Measurements from ENCODE around the gene ZNF385C.
A peak's percentile ranks its signal among the peaks of the same experiment; 100 is the strongest.

The ZNF385C gene

DNA sequence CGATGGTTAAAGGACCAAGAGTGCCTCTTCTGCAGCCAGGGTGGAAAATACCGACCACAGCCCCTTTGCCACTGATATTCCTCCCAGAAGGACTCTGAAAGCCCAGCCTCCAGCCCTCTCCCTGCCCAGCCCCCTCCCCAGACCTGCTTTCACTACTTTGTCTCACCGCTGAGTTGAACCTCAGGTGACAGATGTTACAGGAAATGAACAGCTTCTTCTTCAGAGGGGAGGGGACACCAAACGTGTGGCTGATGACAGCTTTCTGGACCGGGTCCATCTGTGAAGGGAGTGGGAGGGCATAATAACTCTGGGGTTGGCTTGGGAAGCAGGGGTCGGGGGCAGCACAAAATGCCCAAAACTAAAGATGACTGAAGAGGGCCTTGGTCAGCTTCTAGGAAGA lies 64.2 kb downstream of the ZNF385C start:
- ChIA-PET CTCF (interaction anchor here (1.1 to 1.9 kb wide), 2 partner anchors 9 to 12 kb away, joined by 6 to 11 read pairs; no protein-coding TSS in a partner anchor), POLR2A (no interaction called here)
- H3K27ac ChIP-seq (ENCODE audit: insufficient read depth in 1 of 2, low read depth in 1 of 2, low read length in 2 of 2, poor library complexity in 1 of 2, severe bottlenecking in 2 of 2), result no peak overlapping the region
- H3K27me3 ChIP-seq (replicated peaks in 2 of 5; ENCODE audit: control insufficient read depth in 4 of 5, insufficient read depth in 5 of 5, low read length in 4 of 5), result no peaks in the 10 kb centered on the region
- peaks cover 0 to 3% (median 0%) of the 10 kb centered on the region in 4 experiments for H3K4me1 ChIP-seq (ENCODE audit: control extremely low read depth in 1 of 4, control insufficient read depth in 4 of 4, insufficient read depth in 4 of 4, low read length in 3 of 4)
- 51% methylated on average over 6 of the region's 6 CpGs for WGBS (ENCODE audit: insufficient coverage)
- no peak for DNase-seq
- no peaks in the 10 kb centered on the region for H3K36me3 ChIP-seq (ENCODE audit: control insufficient read depth in 4 of 4, insufficient read depth in 4 of 4, low read length in 3 of 4)
- H3K4me3 ChIP-seq (ENCODE audit: control insufficient read depth in 1 of 7, extremely low read depth in 1 of 7, insufficient read depth in 4 of 7, low read depth in 2 of 7, low read length in 6 of 7), result no peak overlapping the region
- no peaks in the 10 kb centered on the region for H3K9me3 ChIP-seq (ENCODE audit: control extremely low read depth in 1 of 5, control insufficient read depth in 4 of 5, insufficient read depth in 2 of 5, low read depth in 1 of 5, low read length in 4 of 5)

DNA sequence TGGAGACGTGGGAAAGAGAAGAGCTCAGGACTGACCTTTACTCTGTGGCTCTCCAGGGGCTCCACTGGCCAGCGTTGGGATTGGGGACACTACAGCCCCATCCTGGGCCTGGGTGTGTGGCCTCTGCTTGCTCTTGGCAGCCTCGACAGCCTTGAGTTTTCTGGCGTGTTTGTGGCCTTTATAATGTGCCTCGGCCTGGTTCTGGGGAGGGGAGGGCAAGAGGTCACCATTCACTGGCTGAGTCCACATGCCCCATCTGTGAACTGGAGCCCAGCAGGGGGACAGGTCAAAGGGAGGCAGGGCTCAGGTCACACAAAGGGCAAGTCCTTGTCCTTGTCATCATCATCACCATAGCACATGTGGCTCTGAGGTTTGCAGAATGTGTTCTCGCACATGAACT lies 66.7 kb downstream of the ZNF385C start:
- no peak for DNase-seq
- H3K9me3 ChIP-seq (ENCODE audit: control extremely low read depth in 1 of 5, control insufficient read depth in 4 of 5, insufficient read depth in 2 of 5, low read depth in 1 of 5, low read length in 4 of 5), result no peaks in the 10 kb centered on the region
- ChIA-PET POLR2A (no interaction called here), CTCF (interaction anchor here (0.6 to 17.9 kb wide), 6 partner anchors 9 to 79 kb away, joined by 3 to 381 read pairs (median 6); partner anchors contain the start of genes DHX58, KAT2A and ZNF385C)
- H3K4me1 ChIP-seq (ENCODE audit: control extremely low read depth in 1 of 4, control insufficient read depth in 4 of 4, insufficient read depth in 4 of 4, low read length in 3 of 4), result peaks cover 2 to 24% (median 21%) of the 10 kb centered on the region in 4 experiments
- 89% methylated on average over 4 of the region's 6 CpGs for WGBS (ENCODE audit: insufficient coverage)
- no peaks in the 10 kb centered on the region for H3K36me3 ChIP-seq (ENCODE audit: control insufficient read depth in 4 of 4, insufficient read depth in 4 of 4, low read length in 3 of 4)
- no peak overlapping the region for H3K27ac ChIP-seq (ENCODE audit: insufficient read depth in 1 of 2, low read depth in 1 of 2, low read length in 2 of 2, poor library complexity in 1 of 2, severe bottlenecking in 2 of 2)
- no peak overlapping the region for H3K4me3 ChIP-seq (ENCODE audit: control insufficient read depth in 1 of 7, extremely low read depth in 1 of 7, insufficient read depth in 4 of 7, low read depth in 2 of 7, low read length in 6 of 7)
- no peaks in the 10 kb centered on the region for H3K27me3 ChIP-seq (replicated peaks in 2 of 5; ENCODE audit: control insufficient read depth in 4 of 5, insufficient read depth in 5 of 5, low read length in 4 of 5)

DNA sequence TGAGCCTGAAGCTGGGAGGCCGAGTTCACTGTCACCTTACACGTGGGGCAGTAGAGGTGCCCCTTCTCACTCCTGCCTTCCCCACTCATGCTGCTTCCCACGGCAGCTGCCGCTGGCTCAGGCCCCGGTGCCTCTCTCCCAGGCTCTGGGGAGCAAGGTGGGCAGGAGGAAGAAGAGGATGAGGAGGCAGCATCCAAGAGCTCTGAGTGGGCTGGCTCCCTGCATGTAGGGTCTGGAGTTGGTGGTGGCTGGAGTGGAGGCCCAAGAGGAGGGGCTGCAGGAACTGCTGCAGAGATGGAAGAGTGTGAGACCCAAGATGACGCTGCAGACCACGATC lies 69.5 kb downstream of the ZNF385C start:
- peaks cover 9 to 51% (median 42%) of the 10 kb centered on the region in 4 experiments for H3K4me1 ChIP-seq (ENCODE audit: control extremely low read depth in 1 of 4, control insufficient read depth in 4 of 4, insufficient read depth in 4 of 4, low read length in 3 of 4)
- H3K27ac ChIP-seq (ENCODE audit: insufficient read depth in 1 of 2, low read depth in 1 of 2, low read length in 2 of 2, poor library complexity in 1 of 2, severe bottlenecking in 2 of 2), result no peak overlapping the region
- ChIA-PET POLR2A (no interaction called here), CTCF (interaction anchor here (0.9 to 17.9 kb wide), 8 partner anchors 9 to 82 kb away, joined by 3 to 381 read pairs (median 4); partner anchors contain the start of genes DHX58, KAT2A and NKIRAS2)
- 95% methylated on average over 6 of the region's 7 CpGs for WGBS (ENCODE audit: insufficient coverage)
- H3K36me3 ChIP-seq (ENCODE audit: control insufficient read depth in 4 of 4, insufficient read depth in 4 of 4, low read length in 3 of 4), result peaks cover 4 to 6% (median 5%) of the 10 kb centered on the region in 4 experiments
- H3K4me3 ChIP-seq (ENCODE audit: control insufficient read depth in 1 of 7, extremely low read depth in 1 of 7, insufficient read depth in 4 of 7, low read depth in 2 of 7, low read length in 6 of 7), result no peak overlapping the region
- H3K9me3 ChIP-seq (ENCODE audit: control extremely low read depth in 1 of 5, control insufficient read depth in 4 of 5, insufficient read depth in 2 of 5, low read depth in 1 of 5, low read length in 4 of 5), result no peaks in the 10 kb centered on the region
- H3K27me3 ChIP-seq (replicated peaks in 2 of 5; ENCODE audit: control insufficient read depth in 4 of 5, insufficient read depth in 5 of 5, low read length in 4 of 5), result no peaks in the 10 kb centered on the region
- no peak for DNase-seq

DNA sequence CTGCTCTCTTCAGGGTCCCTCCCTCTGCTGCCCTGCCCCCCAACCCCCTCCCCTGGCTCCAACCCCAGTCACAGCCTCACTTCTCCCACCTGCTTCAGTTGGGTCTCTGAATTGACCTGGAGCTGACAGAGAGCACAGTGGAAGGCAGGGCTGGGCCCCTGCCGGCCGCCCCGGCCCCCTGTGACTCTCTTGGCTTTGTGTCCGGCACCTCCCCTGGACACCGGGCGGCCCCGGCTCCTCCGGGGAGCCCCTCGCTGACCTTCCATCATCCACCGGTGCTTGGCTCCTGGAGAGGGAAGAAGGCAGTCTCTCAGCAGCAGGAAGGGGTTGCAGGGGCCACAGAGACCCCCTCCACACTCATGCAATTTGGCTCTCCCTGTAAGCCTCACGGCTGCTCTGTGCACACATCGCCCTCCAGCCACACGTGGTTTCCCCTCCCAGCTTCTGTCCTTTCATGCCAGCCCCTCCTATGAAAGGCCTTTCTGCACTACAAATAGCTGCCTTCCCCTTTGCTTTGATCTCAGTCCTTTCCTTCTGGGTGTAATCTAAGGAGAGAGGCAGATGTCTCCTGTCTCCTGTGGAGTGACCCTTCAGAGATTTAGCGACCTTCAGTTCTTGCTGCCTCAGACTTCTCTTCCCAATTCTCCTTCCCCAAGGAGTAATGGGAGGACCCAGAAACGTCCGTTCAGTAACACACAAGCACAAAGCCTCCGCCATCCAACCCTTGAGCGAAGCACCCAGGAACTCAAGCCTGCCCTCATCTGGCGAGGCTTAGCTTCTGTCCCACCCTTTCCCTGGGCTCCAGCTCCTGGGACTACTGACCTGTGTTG lies 70.1 kb downstream of the ZNF385C start:
- CTCF ChIA-PET, result interaction anchor here (0.8 to 17.9 kb wide), 10 partner anchors 8 to 83 kb away, joined by 3 to 381 read pairs (median 4); partner anchors contain the start of genes DHX58, KAT2A and NKIRAS2
- POLR2A ChIA-PET, result interaction anchor here (0.6 kb wide), 1 partner anchor 13 kb away, joined by 3 read pairs; no protein-coding TSS in a partner anchor
- no peak overlapping the region for H3K27ac ChIP-seq (ENCODE audit: insufficient read depth in 1 of 2, low read depth in 1 of 2, low read length in 2 of 2, poor library complexity in 1 of 2, severe bottlenecking in 2 of 2)
- 93% methylated on average over 16 of the region's 19 CpGs for WGBS (ENCODE audit: insufficient coverage)
- DNase-seq, result no peak
- no peaks in the 10 kb centered on the region for H3K27me3 ChIP-seq (replicated peaks in 2 of 5; ENCODE audit: control insufficient read depth in 4 of 5, insufficient read depth in 5 of 5, low read length in 4 of 5)
- no peaks in the 10 kb centered on the region for H3K9me3 ChIP-seq (ENCODE audit: control extremely low read depth in 1 of 5, control insufficient read depth in 4 of 5, insufficient read depth in 2 of 5, low read depth in 1 of 5, low read length in 4 of 5)
- H3K36me3 ChIP-seq (ENCODE audit: control insufficient read depth in 4 of 4, insufficient read depth in 4 of 4, low read length in 3 of 4), result peaks cover 6 to 11% (median 9%) of the 10 kb centered on the region in 4 experiments
- peaks cover 9 to 51% (median 44%) of the 10 kb centered on the region in 4 experiments for H3K4me1 ChIP-seq (ENCODE audit: control extremely low read depth in 1 of 4, control insufficient read depth in 4 of 4, insufficient read depth in 4 of 4, low read length in 3 of 4)
- H3K4me3 ChIP-seq (ENCODE audit: control insufficient read depth in 1 of 7, extremely low read depth in 1 of 7, insufficient read depth in 4 of 7, low read depth in 2 of 7, low read length in 6 of 7), result no peak overlapping the region

DNA sequence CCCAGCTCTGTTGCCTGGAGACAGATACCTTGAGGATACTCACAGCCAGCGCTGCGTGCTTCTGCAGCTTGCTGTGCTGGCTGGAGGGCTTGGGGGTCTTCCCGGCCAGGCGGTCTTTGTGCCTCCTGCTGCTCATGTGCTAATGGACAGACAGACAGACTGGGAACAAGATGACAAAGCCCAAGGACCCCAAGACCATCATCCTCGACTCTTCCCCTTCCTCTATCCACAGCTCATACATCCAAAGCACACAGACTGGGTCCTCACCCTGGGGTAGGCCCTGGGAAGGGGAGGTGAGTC lies 70.7 kb downstream of the ZNF385C start:
- H3K4me1 ChIP-seq (ENCODE audit: control extremely low read depth in 1 of 4, control insufficient read depth in 4 of 4, insufficient read depth in 4 of 4, low read length in 3 of 4), result peaks cover 9 to 51% (median 44%) of the 10 kb centered on the region in 4 experiments
- ChIA-PET CTCF (interaction anchor here (0.8 to 17.9 kb wide), 9 partner anchors 9 to 83 kb away, joined by 3 to 381 read pairs (median 6); partner anchors contain the start of genes DHX58 and KAT2A), POLR2A (interaction anchor here (0.6 kb wide), 1 partner anchor 12 kb away, joined by 3 read pairs; no protein-coding TSS in a partner anchor)
- no peaks in the 10 kb centered on the region for H3K9me3 ChIP-seq (ENCODE audit: control extremely low read depth in 1 of 5, control insufficient read depth in 4 of 5, insufficient read depth in 2 of 5, low read depth in 1 of 5, low read length in 4 of 5)
- no peak for DNase-seq
- 95% methylated on average over 4 of the region's 5 CpGs for WGBS (ENCODE audit: insufficient coverage)
- peaks cover 8 to 17% (median 12%) of the 10 kb centered on the region in 4 experiments for H3K36me3 ChIP-seq (ENCODE audit: control insufficient read depth in 4 of 4, insufficient read depth in 4 of 4, low read length in 3 of 4)
- H3K4me3 ChIP-seq (ENCODE audit: control insufficient read depth in 1 of 7, extremely low read depth in 1 of 7, insufficient read depth in 4 of 7, low read depth in 2 of 7, low read length in 6 of 7), result no peak overlapping the region
- H3K27ac ChIP-seq (ENCODE audit: insufficient read depth in 1 of 2, low read depth in 1 of 2, low read length in 2 of 2, poor library complexity in 1 of 2, severe bottlenecking in 2 of 2), result no peak overlapping the region
- no peaks in the 10 kb centered on the region for H3K27me3 ChIP-seq (replicated peaks in 2 of 5; ENCODE audit: control insufficient read depth in 4 of 5, insufficient read depth in 5 of 5, low read length in 4 of 5)

DNA sequence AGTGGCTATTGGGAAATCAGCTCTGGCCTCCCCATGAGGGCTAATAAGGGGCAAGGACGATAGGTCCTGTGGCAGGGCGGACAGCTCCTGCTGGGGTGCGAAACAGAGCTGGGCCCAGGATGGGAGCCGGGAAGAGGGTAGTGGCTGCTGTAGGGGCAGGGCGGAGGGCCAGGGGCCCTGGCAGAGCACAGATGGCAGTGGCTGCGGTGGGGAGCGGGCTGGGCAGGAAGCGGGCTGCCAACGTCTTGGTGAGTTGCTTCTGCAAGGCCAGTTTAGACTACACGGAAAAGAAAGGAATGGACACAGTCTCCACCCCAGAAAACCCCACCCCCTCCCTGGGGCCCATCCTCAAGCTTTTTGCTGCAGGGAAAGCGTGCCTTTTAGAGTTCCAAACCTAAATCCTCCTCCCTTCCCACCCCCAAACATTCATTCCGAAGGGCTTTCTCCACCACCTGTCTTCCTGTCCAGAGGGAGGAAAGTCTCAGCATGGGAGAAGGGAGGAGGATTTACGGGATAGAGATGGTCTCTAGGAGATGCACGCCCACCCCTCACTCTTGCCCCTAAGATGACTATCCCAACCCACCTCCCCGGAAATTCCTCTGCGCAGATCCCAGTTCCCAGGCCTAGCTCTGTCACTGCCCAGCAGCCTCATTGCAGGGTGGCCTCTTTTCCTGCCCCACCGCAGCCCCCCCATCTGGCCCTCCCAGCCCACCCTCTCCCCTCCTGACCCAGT lies 71.2 kb downstream of the ZNF385C start:
- Histone ChIP-seq H3K9me3 (ENCODE audit: control extremely low read depth in 1 of 5, control insufficient read depth in 4 of 5, insufficient read depth in 2 of 5, low read depth in 1 of 5, low read length in 4 of 5) (no peaks in the 10 kb centered on the region), H3K4me3 (ENCODE audit: control insufficient read depth in 1 of 7, extremely low read depth in 1 of 7, insufficient read depth in 4 of 7, low read depth in 2 of 7, low read length in 6 of 7) (peak overlapping the region in 2 of 7 experiments; percentile 40 to 57), H3K36me3 (ENCODE audit: control insufficient read depth in 4 of 4, insufficient read depth in 4 of 4, low read length in 3 of 4) (peaks cover 10 to 22% (median 17%) of the 10 kb centered on the region in 4 experiments), H3K4me1 (ENCODE audit: control extremely low read depth in 1 of 4, control insufficient read depth in 4 of 4, insufficient read depth in 4 of 4, low read length in 3 of 4) (peaks cover 9 to 51% (median 44%) of the 10 kb centered on the region in 4 experiments), H3K27me3 (replicated peaks in 2 of 5; ENCODE audit: control insufficient read depth in 4 of 5, insufficient read depth in 5 of 5, low read length in 4 of 5) (no peaks in the 10 kb centered on the region), H3K27ac (ENCODE audit: insufficient read depth in 1 of 2, low read depth in 1 of 2, low read length in 2 of 2, poor library complexity in 1 of 2, severe bottlenecking in 2 of 2) (peak overlapping the region in 1 of 2 experiments; percentile 39)
- ChIA-PET CTCF (interaction anchor here (0.8 to 17.9 kb wide), 19 partner anchors 8 to 155 kb away, joined by 3 to 381 read pairs (median 7); partner anchors contain the start of genes C17orf113, DHX58, DNAJC7 and KAT2A), POLR2A (interaction anchor here (0.6 to 1.4 kb wide), 3 partner anchors 10 to 164 kb away, joined by 3 to 5 read pairs (median 3); partner anchors contain the start of gene DNAJC7)
- DNase-seq, result peak in 2 of 3 donors; percentile 69 to 73
- WGBS (ENCODE audit: insufficient coverage), result 46% methylated on average over 7 of the region's 17 CpGs

Data from common myeloid progenitor, CD34-positive (primary cell).